ENCODE data around the gene TAF3.

DNA sequence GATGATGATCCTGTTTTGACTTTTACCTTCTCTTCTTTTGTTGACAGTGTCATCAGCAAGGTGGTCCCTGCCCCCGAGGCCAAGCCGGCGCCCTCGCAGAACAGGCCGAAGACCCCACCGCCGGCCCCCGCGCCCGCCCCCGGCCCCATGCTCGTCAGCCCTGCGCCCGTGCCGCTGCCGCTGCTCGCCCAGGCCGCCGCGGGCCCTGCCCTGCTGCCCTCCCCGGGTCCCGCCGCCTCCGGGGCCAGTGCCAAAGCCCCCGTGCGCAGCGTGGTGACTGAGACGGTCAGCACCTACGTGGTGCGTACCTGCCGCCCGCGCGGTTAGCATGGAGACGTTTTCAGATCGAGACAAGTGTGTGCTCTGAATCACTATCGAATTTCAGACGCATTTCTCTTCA lies 190.7 kb downstream of the TAF3 start:
- TF ChIP-seq, protein P1, sequence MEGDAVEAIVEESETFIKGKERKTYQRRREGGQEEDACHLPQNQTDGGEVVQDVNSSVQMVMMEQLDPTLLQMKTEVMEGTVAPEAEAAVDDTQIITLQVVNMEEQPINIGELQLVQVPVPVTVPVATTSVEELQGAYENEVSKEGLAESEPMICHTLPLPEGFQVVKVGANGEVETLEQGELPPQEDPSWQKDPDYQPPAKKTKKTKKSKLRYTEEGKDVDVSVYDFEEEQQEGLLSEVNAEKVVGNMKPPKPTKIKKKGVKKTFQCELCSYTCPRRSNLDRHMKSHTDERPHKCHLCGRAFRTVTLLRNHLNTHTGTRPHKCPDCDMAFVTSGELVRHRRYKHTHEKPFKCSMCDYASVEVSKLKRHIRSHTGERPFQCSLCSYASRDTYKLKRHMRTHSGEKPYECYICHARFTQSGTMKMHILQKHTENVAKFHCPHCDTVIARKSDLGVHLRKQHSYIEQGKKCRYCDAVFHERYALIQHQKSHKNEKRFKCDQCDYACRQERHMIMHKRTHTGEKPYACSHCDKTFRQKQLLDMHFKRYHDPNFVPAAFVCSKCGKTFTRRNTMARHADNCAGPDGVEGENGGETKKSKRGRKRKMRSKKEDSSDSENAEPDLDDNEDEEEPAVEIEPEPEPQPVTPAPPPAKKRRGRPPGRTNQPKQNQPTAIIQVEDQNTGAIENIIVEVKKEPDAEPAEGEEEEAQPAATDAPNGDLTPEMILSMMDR (IDR thresholded peaks at IDR 0.05): no peak
- no peak for TF ChIP-seq EZH2 (IDR thresholded peaks at IDR 0.05; ENCODE audit: borderline replicate concordance, insufficient read depth, low read depth, low read length, poor library complexity, severe bottlenecking)
